HFFc6 (cell line): ENCODE results near the gene HHIPL1. TPM values are rescaled to one million over a fixed set of nuclear protein-coding genes. Genes with fewer than 3 reads are reported as not detected.

Source experiments
- DNase-seq: peaks from one replicate; pipeline ENCODE4 v3.0.0-alpha.2; 2018
- H3K27ac Mint-ChIP-seq: 2 replicates; pipeline ENCODE4 v1.8.0; 2020; ENCODE audit warnings: mild to moderate bottlenecking, mixed read lengths
- H3K27me3 Mint-ChIP-seq: 2 replicates; pipeline ENCODE4 v1.8.0; 2021; ENCODE audit warnings: mild to moderate bottlenecking, moderate library complexity, mixed read lengths; ENCODE audit not compliant: insufficient read depth
- H3K36me3 Mint-ChIP-seq: 2 replicates; pipeline ENCODE4 v1.8.0; 2021; ENCODE audit warnings: low read depth, mixed read lengths
- H3K4me1 Mint-ChIP-seq: 2 replicates; pipeline ENCODE4 v1.8.0; 2020; ENCODE audit warnings: low read depth, mixed read lengths
- H3K4me3 Mint-ChIP-seq: 2 replicates; pipeline ENCODE4 v1.8.0; 2020; ENCODE audit warnings: mild to moderate bottlenecking, moderate library complexity, mixed read lengths
- H3K9me3 Mint-ChIP-seq: 2 replicates; pipeline ENCODE4 v1.8.0; 2020; ENCODE audit warnings: mild to moderate bottlenecking, mixed read lengths
- long read RNA-seq: library from polyadenylated mRNA; unstranded; transcript quantifications from one replicate; pipeline ENCODE4 v2.0.0, GENCODE V29; 2019
- total RNA-seq, 6 experiments: library from RNA; stranded (reverse); fragmentation: NEBNext Ultra II Directional; extraction: Animal tissue kit (Norgen Biotek cat#: 25700); gene quantifications; 2 replicates in 1 of 6; 3 replicates in 5 of 6; pipeline ENCODE4 v1.2.3, GENCODE V29; 2021
- TF ChIP-seq, protein P1 (sequence below): fragments of 200-600 bp; sonication (generic); IDR thresholded peaks from 2 replicates; pipeline ENCODE4 v1.5.0; 2021; ENCODE audit warnings: antibody characterized with exemption, mild to moderate bottlenecking

HHIPL1 gene
- 1 to 10 TPM in 5 of 6 experiments, under 1 TPM in 1; 0.99 to 2.8 (median 1.3) TPM for total RNA-seq
- long read RNA-seq, result 0 reads

DNA sequence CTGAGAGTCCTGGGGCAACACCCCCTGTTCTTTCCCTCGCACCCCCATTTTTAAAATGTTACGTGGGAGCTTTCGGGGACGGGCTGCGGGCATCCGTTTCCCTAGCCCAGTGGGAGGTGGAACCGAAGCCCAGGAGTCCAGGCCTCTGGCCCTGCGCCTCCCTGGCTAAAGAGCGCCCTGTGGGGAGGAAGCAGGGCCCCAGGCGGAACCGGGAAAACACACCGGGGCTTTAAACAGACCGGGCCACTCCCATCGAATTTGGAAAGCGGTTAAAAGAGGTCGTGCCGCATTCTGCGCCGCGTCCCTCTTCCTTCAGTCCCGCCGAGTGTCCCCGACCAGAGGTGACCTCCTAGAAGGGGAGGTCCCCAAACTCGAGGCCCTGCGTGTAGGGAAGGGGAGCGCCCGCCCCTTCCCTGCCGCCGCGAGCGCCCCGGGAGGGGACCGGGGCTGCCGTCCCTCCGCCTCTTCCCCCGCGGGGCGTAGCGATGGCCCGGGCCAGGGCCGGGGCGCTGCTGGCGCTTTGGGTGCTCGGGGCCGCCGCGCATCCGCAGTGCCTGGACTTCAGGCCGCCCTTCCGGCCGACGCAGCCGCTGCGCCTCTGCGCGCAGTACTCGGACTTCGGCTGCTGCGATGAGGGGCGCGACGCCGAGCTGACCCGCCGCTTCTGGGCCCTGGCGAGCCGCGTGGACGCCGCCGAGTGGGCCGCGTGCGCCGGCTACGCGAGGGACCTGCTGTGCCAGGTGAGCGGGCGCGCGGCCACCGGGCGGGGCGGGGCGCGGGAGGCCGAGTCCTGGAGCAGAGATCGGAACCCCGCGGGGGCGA is at the start of gene HHIPL1:
Gene HHIPL1, plus strand, starts transcription at position 407 of the 822 bp plus-strand sequence. Its CDS starts 79 bp downstream, at position 486.
- no peaks in the 10 kb centered on the region for H3K9me3 Mint-ChIP-seq
- DNase-seq, result no peak

DNA sequence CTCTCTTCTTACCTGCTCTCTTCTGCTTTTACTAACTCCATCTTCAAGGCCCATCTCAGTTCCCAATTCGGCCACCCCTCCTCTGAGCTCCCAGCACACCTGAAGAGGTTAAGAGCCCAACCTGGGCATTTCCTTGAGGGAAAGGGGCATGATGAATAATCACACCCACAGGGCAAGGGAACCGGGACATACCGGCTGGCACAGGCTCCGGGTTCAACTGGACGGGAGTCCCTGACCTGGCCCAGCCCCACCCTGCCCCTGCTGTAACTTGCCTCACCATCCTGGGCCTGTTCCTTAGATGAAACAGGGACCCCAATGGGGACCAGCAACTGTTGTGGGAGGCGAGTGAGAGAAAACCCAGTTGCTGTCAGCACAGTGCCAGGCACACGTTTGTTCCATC is 49.4 kb upstream of the HHIPL1 start:
- H3K36me3 Mint-ChIP-seq, result no peaks in the 10 kb centered on the region
- no peaks in the 10 kb centered on the region for H3K27me3 Mint-ChIP-seq
- peak overlapping the region; percentile 7 for H3K4me3 Mint-ChIP-seq
- peaks cover 42% of the 10 kb centered on the region for H3K4me1 Mint-ChIP-seq
- H3K9me3 Mint-ChIP-seq, result no peaks in the 10 kb centered on the region
- no peak for DNase-seq
- no peak overlapping the region for H3K27ac Mint-ChIP-seq
- TF ChIP-seq, protein P1, sequence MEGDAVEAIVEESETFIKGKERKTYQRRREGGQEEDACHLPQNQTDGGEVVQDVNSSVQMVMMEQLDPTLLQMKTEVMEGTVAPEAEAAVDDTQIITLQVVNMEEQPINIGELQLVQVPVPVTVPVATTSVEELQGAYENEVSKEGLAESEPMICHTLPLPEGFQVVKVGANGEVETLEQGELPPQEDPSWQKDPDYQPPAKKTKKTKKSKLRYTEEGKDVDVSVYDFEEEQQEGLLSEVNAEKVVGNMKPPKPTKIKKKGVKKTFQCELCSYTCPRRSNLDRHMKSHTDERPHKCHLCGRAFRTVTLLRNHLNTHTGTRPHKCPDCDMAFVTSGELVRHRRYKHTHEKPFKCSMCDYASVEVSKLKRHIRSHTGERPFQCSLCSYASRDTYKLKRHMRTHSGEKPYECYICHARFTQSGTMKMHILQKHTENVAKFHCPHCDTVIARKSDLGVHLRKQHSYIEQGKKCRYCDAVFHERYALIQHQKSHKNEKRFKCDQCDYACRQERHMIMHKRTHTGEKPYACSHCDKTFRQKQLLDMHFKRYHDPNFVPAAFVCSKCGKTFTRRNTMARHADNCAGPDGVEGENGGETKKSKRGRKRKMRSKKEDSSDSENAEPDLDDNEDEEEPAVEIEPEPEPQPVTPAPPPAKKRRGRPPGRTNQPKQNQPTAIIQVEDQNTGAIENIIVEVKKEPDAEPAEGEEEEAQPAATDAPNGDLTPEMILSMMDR, result no peak

More for the DNA sequence above, at the start of gene HHIPL1:
- Mint-ChIP-seq H3K27ac (no peak within 1 kb of the TSS), H3K4me3 (no peak within 1 kb of the TSS; the same call in 1 of the 2 replicates), H3K27me3 (peaks cover 5% of the 10 kb centered on the region), H3K36me3 (no peaks in the 10 kb centered on the region), H3K4me1 (peaks cover 34% of the 10 kb centered on the region)
- TF ChIP-seq, protein P1, result 0 out of 2 replicates have a peak, but pooled peaks have one; percentile 13

DNA sequence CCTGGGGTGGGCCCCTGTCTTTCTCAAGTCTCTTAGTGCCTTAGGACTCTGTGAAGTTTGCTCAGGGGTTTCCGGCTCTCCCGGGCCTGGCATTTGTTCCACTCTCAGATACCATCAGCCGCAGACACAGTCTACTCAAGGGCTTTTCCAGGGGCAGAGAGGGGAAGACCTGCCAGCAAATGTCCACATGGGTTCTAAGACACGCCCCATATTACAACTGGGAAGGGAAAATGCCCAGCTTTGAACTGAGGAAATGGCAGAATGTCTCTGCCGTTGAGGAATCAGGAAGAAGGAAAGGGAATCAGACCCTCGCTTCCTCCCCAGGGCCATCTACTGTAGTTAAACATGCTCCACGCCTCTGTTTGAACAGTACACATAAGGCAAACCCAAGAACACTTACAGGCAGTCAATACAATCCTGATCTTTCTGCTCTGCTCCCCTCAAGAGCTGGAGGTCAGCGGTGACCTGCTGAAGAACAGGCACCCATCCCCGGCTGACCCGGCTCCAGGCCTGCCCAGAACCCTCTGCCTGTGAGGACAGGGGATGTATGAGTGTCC is 48.8 kb upstream of the HHIPL1 start:
- no peaks in the 10 kb centered on the region for H3K27me3 Mint-ChIP-seq
- H3K36me3 Mint-ChIP-seq, result no peaks in the 10 kb centered on the region
- H3K4me3 Mint-ChIP-seq, result no peak overlapping the region
- H3K27ac Mint-ChIP-seq, result no peak overlapping the region; the same call in 1 of the 2 replicates
- TF ChIP-seq, protein P1, result no peak
- H3K4me1 Mint-ChIP-seq, result peaks cover 44% of the 10 kb centered on the region
- DNase-seq, result no peak
- H3K9me3 Mint-ChIP-seq, result no peaks in the 10 kb centered on the region

DNA sequence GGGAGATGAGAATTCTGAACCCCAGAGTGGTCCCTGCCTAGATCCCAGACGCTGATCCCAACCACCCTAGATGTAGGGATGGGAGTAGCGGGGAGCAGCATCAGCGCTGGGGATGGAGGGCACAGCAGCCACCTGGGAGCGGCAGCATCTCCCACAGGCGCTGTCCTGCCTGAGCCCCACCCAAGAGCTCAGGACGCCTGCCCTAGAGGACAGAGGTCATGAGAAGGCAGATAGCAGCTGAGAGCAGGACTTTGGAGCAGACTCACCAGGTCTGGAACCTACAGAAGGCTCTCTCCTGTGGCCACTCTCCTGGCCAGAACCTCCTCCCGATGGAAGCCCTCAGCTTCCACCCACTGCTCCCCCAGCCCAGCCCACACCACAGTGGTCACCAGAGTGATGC is 48.2 kb upstream of the HHIPL1 start:
- Mint-ChIP-seq H3K27me3 (no peaks in the 10 kb centered on the region), H3K27ac (no peak overlapping the region), H3K4me3 (no peak overlapping the region), H3K36me3 (no peaks in the 10 kb centered on the region), H3K4me1 (peaks cover 51% of the 10 kb centered on the region), H3K9me3 (no peaks in the 10 kb centered on the region)
- DNase-seq, result no peak
- TF ChIP-seq, protein P1, result no peak

DNA sequence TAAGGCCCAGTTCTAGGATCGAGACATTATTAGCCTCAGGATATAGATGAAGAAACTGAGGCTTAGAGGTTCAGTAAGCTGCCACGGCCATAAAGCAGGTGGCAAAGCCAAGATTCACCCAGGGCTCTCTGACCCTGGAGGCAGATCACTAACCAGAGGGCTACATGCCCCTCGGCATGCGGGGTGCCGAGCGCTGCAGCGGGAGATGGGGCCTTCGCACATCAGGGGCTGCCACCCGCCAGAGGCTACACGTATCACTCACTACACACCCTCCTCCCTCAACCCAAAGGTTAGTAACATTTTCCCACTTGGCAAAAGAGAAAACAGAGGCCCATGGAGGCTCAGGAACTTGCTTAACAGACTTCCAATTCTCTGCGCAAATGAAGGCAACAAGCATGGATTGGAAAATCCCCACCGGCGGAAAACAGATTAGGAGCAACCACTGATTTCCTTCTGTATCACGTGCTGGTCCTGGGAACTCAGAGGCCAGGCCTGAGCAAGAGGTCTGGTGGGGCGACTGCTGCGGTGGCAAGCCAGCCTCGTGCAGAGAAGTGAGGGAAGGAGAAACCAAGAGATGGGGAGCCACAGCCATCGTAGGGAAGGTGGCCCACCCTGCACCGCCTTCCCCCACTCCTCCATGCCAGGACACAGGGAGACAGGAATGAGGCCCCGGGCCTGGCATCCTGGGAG is 46.9 kb upstream of the HHIPL1 start:
- Mint-ChIP-seq H3K4me1 (peaks cover 50% of the 10 kb centered on the region), H3K9me3 (no peaks in the 10 kb centered on the region; the same call in 1 of the 2 replicates)

More for the DNA sequence above, 46.9 kb upstream of the HHIPL1 start:
- no peak for DNase-seq
- H3K4me3 Mint-ChIP-seq, result no peak overlapping the region
- H3K36me3 Mint-ChIP-seq, result no peaks in the 10 kb centered on the region; the same call in 1 of the 2 replicates
- no peaks in the 10 kb centered on the region for H3K27me3 Mint-ChIP-seq
- TF ChIP-seq, protein P1, result no peak
- H3K27ac Mint-ChIP-seq, result no peak overlapping the region
